Choroid plexus epithelial cell (primary cell): ENCODE results near the gene MAP2K5.

ENCODE experiments used
- DNase-seq: peaks from one replicate; pipeline ENCODE4 v3.0.0-alpha.2; 2010; ENCODE audit warnings: low read depth
- H3K4me3 ChIP-seq: 2 replicates; pipeline ENCODE4 v1.5.1; 2011; ENCODE audit warnings: low read depth, mild to moderate bottlenecking, control low read depth, low read length, moderate library complexity
- TF ChIP-seq, protein P1 (sequence below): conservative IDR thresholded peaks from 2 replicates; pipeline ENCODE4 v1.5.1; 2011; ENCODE audit warnings: low read depth, mild to moderate bottlenecking, control low read depth, inconsistent platforms, low read length, moderate library complexity

Gene MAP2K5

DNA sequence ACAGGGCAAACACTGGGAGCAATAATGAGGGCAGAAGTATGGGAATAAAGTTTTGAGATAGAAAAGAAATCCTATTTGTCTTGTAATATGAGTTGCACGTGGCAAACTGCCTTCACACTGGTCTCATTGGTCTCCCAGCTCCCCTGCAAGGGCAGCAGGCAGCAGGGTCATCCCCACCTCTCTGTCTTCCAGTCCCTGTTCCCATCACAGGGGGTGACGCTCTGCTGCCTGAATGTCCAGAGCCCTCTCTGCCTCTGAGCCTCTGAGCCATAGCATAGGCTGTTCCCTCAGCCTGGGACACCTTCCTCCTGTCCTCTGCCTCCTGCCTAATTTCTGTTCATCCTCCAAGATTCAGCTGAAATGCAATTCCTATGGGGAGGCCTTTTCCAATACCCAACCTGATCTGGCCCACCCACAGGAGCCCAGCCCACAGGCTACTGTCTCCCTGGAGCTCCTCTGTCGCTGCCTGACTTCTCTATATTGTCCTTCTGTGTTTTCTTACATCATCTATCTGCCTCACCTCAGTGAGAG is 270.7 kb downstream of the MAP2K5 start:
- DNase-seq: no peak
- H3K4me3 ChIP-seq: no peak overlapping the region
- TF ChIP-seq, protein P1, sequence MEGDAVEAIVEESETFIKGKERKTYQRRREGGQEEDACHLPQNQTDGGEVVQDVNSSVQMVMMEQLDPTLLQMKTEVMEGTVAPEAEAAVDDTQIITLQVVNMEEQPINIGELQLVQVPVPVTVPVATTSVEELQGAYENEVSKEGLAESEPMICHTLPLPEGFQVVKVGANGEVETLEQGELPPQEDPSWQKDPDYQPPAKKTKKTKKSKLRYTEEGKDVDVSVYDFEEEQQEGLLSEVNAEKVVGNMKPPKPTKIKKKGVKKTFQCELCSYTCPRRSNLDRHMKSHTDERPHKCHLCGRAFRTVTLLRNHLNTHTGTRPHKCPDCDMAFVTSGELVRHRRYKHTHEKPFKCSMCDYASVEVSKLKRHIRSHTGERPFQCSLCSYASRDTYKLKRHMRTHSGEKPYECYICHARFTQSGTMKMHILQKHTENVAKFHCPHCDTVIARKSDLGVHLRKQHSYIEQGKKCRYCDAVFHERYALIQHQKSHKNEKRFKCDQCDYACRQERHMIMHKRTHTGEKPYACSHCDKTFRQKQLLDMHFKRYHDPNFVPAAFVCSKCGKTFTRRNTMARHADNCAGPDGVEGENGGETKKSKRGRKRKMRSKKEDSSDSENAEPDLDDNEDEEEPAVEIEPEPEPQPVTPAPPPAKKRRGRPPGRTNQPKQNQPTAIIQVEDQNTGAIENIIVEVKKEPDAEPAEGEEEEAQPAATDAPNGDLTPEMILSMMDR: no peak

DNA sequence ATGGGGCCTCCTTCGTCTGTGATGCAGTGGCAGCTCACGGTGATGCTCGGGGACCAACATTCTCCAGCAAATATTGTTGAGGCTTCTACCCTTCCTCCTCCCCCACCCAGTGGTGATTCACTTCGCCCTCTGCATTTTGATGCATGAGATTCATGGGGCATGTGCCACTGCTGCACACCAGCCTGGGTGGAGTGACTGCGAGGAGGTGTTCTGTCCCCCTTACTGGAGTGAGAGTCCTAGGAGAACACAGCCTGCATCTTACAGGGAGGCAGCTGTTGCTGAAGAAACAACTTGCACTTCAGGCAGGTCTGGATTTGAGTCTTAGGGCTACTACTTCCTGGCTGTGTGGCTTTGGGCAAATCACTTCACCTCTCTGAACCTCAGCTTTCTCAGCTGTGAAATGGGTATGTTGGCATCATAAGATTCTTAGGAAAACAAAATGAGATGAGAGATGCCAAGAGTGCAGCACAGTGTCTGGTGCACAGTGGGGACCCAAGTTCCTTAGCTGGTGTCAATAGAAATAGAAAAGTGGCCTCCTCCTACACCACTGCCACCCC is 272.6 kb downstream of the MAP2K5 start:
- TF ChIP-seq, protein P1: no peak
- H3K4me3 ChIP-seq: no peak overlapping the region
- no peak for DNase-seq

DNA sequence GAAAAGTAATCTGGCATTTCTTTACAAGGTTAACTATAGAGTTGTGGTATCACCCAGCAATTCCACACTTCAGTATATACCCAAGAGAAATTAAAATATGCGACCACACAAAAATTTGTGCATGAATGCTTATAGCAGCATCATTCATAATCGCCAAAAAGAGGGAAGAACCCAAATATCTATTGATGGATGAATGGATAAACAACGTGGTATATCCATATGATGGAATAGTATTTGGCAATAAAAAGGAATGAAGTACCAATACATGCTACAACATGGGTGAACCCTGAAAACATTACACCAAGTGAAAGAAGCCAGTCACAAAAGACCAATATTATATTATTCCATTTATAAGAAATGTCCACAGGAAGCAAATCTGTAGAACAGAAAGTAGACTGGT is 274.2 kb downstream of the MAP2K5 start:
- DNase-seq: no peak
- TF ChIP-seq, protein P1: no peak
- H3K4me3 ChIP-seq: no peak overlapping the region

DNA sequence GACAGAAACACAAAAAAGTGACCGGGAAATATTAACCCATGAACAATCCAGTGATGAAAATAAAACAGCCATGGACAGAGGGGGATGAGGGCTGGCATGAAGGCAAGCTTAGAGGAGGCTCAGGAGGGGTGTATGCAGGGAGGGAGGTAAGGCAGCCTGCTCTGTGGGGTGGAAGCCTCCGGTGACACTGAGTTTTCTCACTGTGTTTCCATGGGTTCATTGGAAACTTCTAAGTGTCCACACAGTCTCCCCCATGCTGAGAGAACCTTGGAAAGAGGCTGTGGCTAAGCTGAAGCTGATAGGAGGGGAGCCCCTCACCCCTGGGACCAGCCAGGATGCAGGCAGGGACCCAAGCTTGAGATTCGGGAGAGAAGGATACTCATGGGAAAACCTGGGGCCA is 276.0 kb downstream of the MAP2K5 start:
- no peak for DNase-seq
- no peak overlapping the region for H3K4me3 ChIP-seq
- TF ChIP-seq, protein P1: no peak

DNA sequence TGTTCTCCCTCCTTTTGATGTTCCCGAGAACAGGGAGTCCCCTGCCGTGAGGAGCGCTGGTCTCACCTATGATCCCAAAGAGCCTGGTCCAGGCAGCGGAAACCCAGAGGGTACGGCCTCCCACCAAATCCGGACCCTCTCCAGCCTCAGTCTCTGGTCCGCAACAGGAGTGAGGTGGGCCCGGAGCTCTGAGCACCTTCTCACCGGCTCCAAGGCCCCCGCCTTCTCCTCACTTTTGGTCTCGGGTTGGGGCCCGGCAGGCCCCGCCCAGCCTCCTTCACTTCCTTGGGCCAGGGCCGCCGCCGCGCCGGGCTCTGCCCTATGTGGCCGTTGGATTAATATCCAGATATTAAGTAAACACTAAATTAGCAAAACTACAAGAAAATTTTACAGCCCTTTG is 277.1 kb downstream of the MAP2K5 start:
- TF ChIP-seq, protein P1: no peak
- no peak overlapping the region for H3K4me3 ChIP-seq
- DNase-seq: no peak

DNA sequence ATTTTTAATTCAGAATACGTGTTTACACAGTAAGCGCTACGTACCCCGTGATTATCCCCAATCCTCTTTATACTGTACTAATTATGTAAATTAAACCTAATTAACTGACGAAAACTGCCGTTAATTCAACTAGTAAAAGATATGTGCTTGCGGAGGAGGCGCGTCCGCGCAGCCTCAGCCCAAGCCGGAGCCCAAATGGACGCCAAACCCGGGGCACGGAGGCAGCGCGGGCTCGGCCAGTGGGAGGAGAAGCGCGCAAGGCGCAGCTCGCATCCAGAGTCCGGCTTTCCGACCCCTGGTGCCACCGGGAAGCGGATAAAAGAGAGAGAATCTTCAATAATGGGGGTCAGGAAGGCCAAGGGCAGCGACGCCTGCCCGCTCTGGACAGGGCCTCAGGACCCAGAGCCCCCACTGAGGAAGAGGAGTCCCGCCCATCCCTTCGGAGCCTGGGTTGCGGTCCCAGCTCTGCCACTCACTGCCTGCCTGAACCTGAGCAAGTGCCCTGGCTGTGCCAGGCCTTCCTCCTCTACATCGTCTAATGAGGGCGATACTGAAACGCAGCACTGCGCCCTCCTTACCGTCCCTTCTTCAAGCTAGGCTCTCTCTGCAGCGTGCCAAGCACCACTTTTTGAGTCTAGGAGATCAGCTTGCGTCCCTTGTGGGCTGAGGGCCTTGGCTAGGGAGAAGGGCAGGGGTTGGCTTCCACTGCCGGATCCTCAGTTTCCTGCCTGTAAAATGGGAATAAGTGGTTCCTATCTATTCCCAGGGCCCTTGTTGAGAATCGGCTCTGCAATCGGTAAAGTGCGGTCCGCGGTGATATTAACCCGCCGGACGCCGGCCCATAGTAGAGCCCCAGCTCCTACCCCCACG is 277.9 kb downstream of the MAP2K5 start:
- no peak overlapping the region for H3K4me3 ChIP-seq
- no peak for DNase-seq
- TF ChIP-seq, protein P1: no peak
